HG02610 (cell line): ENCODE measurements around the gene PSRC1.
A peak's percentile ranks its signal among the peaks of the same experiment; 100 is the strongest.
"Not testable (repeated sequence)": the region's sequence is repeated elsewhere in the genome, so short reads cannot be mapped to it uniquely, and the experiment has no call there.

ENCODE experiments used
- ATAC-seq: cut with Tn5 transposase; IDR thresholded peaks from one replicate; pipeline ENCODE4 v1.9.1; 2021; ENCODE audit warnings: mild to moderate bottlenecking, moderate library complexity; ENCODE audit not compliant: unreplicated experiment

Gene PSRC1

DNA sequence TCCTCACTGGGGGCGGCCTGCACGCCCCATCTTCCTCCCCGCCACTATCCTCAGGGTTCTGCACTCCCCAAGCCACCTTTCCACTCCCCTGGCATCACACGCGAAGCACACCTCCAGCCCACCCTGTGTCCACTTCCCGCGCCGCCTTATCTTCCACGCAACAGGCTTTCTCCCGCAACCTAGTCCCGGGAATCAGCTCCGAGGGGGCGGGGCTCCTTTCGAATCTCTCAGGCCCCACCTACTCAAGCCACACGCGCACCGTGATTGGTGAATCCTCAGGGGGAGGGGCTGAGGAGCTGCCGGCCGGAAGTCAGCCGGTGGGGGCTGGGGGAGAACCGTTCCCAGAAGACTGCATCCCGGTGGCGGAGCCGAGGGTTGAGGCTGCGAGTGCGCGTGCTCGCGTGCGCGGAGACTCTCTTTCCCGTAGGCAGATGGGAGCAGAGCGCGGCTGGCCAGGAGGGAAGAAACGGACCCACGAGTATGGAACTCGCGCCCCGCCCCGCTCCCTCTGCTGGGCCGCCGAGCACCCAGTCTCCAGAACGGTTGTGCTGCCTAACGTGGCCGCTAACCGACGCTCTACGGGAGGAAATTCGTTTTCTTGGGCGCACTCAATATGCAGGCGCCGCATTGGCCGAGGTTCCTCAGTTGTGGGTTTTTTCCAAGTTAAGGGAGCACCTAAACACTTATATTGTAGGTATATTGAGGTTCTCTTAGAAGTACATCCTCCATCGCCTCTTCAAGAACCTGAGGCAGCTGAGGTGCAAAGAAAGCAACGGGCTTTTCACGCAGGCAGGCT, at the start of gene PSRC1:
Gene PSRC1 (minus strand): TSS at position 194 of the 796 bp plus-strand sequence.
- peak; percentile 96 for ATAC-seq

DNA sequence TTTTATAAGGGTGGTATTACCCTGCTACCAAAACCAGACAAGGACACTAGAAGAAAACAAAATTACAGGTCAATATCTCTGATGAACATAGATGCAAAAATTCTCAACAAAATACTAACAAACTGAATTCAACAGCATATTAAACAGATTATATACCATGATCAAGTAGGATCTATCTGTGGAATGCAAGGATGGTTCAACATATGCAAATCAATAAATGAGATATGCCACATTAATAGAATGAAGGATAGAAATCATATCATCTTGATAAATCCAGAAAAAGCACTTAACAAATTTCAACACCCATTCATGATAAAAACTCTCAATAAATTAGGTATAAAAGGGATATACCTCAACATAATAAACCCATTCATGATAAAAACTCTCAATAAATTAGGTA, 48.2 kb upstream of the PSRC1 start:
- no peak for ATAC-seq

DNA sequence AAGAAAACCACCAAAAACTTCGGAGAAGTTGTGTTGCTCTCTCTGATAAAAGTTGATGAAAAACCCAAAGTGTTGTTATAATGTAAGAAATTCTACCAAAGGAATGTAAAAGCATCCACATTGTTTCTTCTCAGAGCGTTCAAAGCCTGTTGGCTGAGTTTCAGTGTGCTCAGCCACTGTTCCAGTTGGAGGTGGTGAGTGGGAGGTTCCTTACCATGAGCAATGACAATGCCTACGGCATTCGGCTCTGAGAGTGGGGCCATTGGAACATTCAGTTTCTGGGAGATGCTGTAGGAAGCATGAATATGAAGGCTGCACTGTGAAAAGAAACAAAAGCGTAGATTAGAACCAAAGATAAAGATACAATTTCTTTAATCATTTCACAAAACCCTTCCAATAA, 44.3 kb upstream of the PSRC1 start:
- no peak for ATAC-seq

DNA sequence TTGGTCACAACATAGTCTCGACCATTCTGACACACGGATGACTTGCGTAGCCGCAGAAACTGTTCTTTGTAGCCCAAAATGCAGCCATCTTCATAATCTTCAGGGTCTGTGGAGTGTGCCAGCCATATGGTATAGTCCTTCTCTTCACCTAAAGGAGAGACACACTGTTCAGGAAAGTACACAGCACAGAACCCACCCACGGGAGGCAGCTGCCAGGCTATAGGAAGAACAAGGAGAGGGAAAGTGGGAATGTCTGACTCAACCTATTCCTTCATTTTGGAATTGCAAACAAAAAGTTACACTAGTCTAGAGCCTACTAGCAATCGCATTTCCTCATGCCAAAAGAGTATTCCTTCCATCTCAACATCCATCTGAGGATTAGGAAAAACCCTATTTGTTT, 40.0 kb upstream of the PSRC1 start:
- ATAC-seq: no peak

DNA sequence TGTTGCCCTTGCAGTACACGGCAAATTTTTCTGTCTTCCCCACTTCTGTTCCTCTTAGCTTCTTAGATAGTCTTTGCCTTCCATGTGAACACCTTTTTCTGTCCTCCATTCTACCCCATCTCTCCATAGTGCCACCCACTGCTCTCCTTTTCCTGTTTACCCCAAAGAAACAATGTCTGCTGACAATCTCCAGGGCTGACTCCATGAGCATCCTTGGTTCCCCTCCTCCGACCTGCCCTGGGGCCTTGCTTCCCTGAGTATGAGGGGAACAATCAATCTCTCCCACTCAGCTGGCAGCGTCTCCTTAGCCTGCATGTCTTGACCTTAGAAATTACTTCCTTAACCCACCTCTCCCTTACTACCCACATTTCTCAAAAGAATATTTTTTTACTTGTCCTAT, 36.2 kb upstream of the PSRC1 start:
- ATAC-seq: no peak

DNA sequence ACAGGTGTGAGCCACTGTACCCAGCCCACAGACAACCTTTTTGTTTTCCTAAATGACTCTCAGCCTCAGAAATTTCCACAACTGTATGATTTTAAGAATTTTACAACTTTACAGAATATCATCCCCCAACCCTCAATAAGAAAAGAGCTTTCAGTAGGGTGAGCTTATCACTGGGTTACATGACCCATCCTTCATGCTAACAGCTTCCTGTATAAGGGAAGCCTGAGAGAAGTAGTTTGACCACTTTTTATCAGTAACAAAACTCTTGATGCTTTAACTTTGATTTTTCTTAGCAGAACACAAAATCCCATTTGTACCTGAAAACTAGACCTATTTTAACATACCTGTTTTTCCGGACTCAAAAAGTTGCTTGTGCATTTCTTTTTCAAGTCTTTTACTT, 33.6 kb upstream of the PSRC1 start:
- ATAC-seq: no peak

DNA sequence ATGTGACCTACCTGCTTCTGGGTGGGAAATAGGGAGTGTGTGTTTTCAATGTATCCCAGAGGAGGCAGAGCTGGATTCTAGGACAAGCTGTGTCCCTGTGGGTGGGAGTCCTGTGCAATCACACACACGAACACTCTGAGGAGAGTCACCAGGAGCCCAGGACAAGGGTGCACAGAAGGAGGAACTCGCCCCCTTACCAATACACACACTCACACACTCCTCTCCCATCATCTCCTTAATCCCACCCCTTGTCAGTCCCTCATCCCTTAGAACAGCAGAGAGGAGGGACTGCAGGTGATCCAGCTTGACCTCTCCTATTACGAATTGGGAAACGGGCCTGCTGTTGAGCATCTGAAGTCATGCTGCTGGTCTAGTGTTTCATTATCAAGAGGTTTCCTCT, 32.3 kb upstream of the PSRC1 start:
- no peak for ATAC-seq

DNA sequence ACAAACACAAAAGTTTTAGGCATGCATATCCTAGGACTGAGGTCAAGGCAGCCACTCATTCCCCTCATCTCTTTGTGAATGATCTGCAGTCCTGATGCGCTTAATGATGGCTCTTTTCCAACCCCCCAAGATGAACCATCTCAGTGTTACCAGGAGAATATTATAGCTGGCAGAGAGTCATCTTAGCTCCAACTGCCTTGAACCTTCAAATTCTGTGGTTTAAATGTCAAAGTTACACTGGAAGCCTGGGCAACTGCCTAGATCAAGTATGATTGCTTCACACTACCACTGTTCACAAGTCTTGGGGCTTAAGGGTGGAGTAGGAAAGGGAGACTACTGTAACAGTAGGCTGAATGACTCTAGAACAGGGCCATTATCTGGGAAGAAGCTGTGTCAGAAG, 31.9 kb upstream of the PSRC1 start:
- no peak for ATAC-seq

DNA sequence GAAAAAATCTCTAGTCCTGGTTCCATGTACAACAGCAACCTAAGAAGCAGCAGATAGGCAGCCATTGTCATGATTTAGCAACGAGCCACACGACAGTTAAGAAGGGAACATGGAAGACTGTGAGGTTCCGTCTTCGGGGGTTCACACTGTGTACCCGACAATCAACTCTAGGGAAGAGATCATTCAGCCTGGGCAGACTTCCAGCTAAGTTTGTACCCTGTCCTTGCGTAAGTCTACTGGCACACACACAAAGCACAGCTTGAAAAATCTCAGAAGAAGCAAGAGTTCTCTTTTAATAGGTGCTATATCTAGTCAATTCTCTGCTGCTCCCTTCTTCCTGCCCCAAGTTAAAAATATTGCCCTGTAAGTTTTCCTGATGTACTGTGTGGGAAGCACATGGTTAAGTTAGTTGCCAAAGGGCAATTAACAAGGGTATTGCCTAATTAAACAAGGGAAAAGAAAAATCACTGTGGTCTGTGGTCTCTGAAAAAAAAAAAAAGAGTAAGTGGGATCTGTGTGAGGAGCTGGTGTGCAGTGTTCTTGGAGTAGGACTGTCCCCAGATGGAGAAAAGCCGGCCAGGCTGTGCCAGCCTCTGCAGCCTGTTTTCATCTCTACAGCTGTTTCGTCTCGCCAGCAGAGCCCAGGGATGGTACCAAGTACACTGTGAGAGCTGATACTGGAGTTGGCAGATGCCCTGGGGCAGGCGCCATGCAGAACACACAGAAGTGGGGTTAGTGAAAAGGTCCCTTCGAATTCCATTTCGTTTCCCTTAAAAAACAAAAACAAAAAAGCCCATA, 30.2 kb upstream of the PSRC1 start:
- ATAC-seq: no peak

DNA sequence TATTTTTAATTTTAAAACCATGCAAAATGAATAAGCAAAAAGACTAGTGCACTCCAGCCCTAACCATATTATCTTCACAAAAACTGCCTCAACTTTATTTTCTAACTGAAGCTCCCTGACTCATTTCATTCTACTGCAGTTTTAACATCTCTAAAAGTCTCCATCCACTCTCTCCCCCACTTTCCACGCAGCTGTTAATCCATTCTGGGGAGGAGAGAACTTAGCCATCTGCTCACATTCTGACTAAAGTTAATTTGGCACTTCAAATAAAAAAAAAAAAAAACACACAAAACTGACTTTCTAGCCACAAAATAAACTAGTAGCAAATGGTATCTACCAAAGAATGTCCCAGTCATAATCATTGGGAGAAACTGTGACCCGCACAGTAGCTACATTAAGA, 29.3 kb upstream of the PSRC1 start:
- no peak for ATAC-seq

DNA sequence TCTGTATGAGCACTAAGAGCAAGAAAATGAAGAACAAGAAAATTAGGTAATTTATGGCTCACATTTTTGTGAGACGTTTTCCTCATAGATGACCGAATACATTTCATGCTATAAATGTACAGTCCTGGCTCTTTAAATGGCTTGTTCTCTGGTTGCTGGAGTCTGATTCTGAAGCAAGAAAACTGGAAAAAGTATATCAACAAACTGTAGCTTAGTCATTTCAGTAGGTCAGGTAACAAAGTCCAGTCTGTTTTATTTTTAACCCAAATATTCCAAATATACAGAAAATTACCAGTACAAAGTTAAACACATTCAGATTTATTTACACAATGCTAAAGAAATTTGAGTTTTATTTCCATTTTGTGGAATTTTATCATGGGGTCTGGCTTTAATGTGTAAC, 26.4 kb upstream of the PSRC1 start:
- ATAC-seq: no peak

DNA sequence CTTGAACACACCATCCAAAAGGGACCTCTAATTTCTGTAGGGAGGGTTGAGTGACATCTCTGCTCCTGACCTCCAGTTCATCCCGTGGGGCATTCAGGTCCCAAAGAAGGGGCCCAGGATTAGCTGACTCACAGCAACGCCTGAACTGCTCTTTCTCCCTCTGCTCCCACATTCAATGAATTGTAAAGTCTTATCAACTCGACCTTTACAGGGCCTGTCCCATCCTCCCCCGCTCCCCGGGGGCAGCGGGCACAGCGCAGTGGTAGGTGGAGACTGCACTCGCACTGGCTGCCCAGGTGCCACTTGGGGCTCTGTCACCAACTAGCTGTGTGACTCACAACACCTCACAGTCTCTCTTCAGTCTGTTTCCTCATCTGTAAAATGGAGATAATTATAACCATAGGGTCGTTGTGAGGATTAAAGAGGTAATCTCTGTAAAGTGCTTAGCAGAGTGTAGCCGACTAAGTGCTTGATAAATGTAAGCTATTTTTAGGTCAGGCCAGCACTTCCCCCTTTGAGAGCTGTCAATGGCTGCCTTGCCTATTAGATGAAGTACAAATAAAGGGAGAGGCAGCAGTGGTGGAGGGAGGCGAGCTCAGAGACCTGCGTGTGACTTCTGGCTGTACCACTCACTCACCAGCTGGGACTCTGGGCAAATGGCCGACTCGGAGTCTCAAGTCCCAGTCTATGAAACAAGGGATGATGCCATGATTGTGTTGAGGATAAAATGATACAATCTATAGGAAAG, 24.5 kb upstream of the PSRC1 start:
- no peak for ATAC-seq

DNA sequence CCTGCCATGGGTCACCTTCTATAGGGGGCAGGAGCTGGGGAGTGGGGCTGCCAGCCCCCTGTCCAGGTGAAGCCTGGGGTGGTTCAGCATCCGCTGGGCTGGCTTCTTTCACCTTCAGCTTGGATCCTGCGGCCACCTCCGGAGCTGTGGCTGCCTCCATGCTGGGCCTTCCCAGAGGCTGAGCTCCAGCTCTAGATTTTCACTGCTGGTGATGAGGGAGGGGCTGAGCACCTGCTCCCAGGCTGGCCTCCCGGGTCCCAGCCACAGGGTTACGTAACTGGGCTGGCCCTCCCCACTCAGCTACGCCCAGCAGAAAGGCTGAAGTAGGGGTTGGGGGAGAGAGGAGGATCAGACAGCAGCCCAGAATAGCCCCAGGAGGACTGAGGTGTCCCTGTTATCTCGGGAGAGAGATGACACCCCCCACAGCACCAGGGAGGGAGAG, 23.9 kb upstream of the PSRC1 start, which contains the start of gene MYBPHL:
Gene MYBPHL (minus strand): TSS at position 180 of the 442 bp plus-strand sequence. CDS start 20 bp downstream, at position 160.
- ATAC-seq: no peak

DNA sequence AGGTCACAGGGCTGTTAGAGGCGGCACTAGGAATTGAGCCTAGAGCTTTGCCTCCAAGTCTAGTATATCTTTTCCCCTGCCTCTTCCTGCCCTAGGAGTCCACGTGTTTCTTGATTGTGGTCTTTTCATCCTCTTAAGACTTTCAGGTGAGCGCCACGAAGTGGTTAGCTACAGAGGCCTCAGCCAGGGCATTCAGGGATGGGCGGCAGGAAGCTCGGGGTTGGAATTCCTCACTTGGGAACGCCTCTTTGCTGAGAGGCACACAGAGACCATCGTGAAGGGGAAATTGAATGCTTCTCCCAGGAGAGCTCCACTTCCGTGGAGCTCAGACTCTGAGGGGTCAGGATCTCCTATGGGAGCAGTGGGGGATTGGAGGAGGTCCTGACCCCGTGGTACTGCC, 23.0 kb upstream of the PSRC1 start:
- ATAC-seq: not testable (repeated sequence)

DNA sequence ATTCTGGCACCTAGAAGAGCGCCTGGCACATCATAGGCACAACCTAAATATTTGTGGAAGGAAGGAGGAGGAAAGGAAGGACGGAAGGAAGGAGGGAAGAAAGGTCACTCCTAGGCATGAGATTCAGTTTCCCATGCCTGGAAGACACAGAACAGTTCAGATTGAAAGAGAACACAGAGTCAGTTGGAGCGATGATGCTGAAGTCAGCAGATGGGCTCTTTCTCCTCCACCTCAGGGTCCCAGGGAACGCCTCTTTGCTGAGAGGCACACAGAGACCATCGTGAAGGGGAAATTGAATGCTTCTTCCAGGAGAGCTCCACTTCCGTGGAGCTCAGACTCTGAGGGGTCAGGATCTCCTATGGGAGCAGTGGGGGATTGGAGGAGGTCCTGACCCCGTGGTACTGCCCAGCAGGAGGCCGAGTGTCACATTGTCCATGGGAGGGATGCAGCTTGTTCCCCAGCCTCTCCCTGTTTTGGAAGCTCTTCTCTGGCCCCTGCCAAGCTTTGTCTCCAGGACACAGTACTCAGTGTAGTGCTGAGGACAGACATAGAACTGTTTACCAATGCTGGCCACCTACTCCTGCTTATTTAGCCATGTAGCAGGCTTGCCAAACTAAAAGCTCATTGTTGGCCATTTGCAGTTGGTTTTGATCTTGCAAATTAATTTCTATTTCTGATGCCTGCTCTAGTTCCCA, 21.4 kb upstream of the PSRC1 start:
- ATAC-seq: no peak

DNA sequence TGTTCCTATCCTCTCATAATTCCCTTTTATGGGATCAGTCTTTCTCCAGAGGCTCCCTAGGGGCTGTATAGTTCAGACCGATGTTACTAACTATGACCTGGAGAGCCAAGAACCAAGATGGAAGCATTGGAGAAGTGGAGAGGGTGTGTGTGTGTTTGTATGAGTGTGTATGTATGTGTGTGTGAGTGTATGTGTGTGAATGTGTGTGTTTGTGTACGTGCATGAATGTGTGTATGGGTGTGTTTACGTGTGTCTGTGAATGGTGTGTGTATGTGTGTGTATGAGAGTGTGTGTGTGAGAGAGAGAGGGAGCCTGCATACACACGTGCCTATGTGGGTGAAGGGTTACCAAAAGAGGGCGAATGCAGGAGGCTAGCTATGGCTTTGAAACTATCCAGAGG, 18.9 kb upstream of the PSRC1 start:
- no peak for ATAC-seq

DNA sequence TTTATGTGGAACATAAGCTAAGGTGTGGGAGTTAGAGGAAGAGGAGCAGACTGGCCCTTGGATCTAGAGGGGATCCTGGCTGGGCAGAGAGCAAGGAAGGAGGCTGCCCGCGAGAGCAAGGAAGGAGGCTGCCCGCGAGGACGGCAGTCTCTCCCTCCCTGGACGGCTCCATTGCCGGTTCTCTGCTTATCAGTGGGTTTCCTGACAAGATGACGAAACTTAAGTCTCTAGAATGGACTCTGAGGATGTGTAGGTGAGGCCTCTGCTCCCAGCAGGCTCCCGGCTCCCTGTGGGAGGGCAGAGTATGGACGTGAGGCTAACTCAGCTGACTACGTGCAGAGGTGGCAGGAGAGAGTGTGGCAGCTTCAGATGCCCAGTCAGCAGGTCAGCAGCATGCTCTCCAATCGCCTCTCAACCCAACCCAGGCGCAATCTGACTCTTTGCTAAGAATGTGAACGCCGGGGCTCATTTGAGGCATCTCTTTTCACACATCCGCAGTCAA, 17.8 kb upstream of the PSRC1 start:
- ATAC-seq: no peak

DNA sequence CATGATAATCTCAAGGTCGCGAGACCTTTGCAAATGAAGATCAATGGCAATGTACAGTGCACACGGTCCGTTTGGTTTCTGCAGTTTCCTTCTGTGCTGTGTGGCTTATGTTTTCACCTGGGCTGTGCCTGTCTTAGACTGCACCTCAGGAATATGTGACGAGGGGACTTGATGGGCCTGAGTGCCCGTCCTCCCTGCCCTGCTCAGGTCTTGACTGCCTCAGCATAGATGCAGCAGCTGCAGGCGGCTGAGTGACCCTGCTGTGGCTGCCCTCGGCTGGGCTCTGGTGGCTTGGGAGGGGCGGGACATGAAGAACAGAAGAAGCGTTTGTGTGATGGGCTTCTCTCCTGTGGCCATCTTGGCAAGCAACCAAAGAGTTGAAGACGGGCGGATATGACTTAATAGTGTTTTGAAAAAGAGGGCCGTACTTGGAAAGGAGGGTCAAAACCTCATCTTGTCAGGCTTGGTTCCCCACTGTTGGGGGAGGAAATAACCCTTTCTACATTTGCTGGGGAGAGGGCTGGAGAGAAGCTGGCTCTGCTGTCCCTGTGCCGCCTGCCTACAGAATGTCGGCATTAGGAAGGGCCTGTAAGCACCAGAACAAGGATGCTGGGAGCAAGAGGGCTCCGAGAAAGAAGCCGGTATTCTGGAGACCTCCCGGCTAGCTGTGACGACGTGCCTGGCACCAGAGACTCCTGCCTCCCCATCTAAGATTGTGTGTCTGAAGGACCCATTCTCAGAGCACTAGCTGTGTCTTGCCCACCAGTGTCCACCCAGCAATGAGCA, 16.8 kb upstream of the PSRC1 start:
- ATAC-seq: no peak

DNA sequence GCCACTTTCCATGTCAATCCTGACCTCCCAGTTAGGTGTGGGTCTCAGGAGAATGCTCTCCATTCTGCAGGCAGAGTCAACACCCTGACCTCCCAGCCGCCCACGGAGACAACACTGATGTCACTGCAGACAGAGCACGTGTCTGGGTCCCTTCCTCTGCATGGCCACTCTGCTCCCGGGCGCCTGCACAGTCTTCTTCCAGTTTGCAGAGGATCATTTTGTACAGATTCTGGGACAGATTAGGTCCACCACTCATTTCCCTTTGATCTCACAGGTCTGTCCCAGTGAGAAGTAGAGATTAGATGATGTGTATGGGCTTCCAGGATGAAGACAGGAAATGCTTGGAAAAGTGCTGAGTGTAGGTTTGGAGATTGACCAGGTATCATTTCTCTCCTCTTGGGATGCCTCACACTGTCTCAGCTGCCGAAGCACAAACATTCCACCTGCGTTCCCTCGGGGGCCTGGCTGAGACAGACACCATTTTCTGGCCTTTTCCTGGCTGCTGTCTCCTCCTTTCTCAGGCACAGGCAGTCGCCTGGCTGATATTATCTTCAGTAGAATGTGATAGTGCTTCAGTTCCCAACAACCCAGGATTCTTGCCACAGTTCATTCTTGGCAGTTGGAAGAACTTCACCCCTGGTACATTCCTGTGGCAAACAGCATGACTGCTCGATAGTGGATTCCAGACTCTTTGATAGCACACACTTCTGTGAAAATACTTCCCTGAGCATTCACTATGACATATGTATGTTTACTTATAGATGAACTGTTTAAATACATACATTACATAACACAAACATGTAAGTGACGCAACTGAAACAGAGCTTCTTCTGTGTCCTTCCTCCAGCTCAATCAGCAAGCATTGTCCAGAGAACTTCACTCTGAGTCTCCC, 16.0 kb upstream of the PSRC1 start:
- ATAC-seq: no peak
